HCT116 (cell line): Measurements from ENCODE around the gene CTTNBP2. TPM values are rescaled to one million over a fixed set of nuclear protein-coding genes. Genes with fewer than 3 reads are reported as not detected.

Experiments used
- ATAC-seq: fragments of 200-7000 bp; cut with Tn5 transposase; 2 replicates; pipeline ENCODE4 v1.9.1; 2020; ENCODE audit warnings: mild to moderate bottlenecking, moderate library complexity
- BruUV-seq: library from RNA; stranded (reverse); fragments of 400-500 nt; replicated peaks from 2 replicates; lab custom pipeline; 2021; lab: Mats Ljungman, UMichigan
- CTCF ChIA-PET: fragments of 300-600 bp; sonication (Branson Sonifier 250); formaldehyde crosslinking; loops from one replicate; lab custom pipeline; 2021; ENCODE audit warnings: antibody characterized with exemption; lab: Charles Lee
- POLR2A ChIA-PET: fragments of 300-600, 350-600 bp; sonication (Branson Sonifier 250); formaldehyde crosslinking; loops from one replicate; lab custom pipeline; 2021; ENCODE audit warnings: antibody characterized with exemption; lab: Charles Lee
- RAD21 ChIA-PET, 2 experiments: fragments of 300-600 bp; sonication (Branson Sonifier 250); formaldehyde crosslinking; loops; one replicate each; lab custom pipeline; 2023; ENCODE audit warnings: low total read pairs in 2 of 2; ENCODE audit not compliant: uncharacterized antibody in 2 of 2, unreplicated experiment in 2 of 2, low non-redundant PET in 1 of 2; lab: Charles Lee
- DNase-seq: peaks from one replicate; pipeline ENCODE4 v3.0.0-alpha.2; 2010; ENCODE audit warnings: low read depth, low spot score
- H2AFZ ChIP-seq: fragments of 200-600 bp; shearing (Covaris generic), sonication (generic); 2 replicates; pipeline ENCODE4 v1.6.1; 2017; ENCODE audit warnings: low read depth, mixed run types, mixed read lengths, antibody characterized with exemption, low read length; ENCODE audit not compliant: poor library complexity, severe bottlenecking
- H3K27ac ChIP-seq: 2 replicates; pipeline ENCODE4 v1.5.1; 2012; ENCODE audit warnings: low read depth, low read length
- H3K27me3 ChIP-seq: fragments of 200-600 bp; sonication (generic); 2 replicates; pipeline ENCODE4 v1.6.1; 2016; ENCODE audit warnings: mixed run types, low read length, mixed read lengths; ENCODE audit not compliant: insufficient read depth
- H3K36me3 ChIP-seq, 2 experiments: fragments of 200-500 bp in 1 of 2; fragments of 200-600 bp in 1 of 2; sonication (Bioruptor generic) in 1 of 2; sonication (generic) in 1 of 2; 2 replicates each; pipeline versions ENCODE4 v1.5.1 to v1.6.1; 2014 to 2016; ENCODE audit warnings: low read length in 2 of 2, inconsistent platforms in 1 of 2, mixed read lengths in 1 of 2, mixed run types in 1 of 2; ENCODE audit not compliant: insufficient read depth in 2 of 2, control insufficient read depth in 1 of 2
- H3K4me1 ChIP-seq, 2 experiments: fragments of 200-600 bp in 1 of 2; sonication (generic) in 1 of 2; 2 replicates each; pipeline versions ENCODE4 v1.5.1 to v1.6.1; 2012 to 2017; ENCODE audit warnings: low read length in 2 of 2, inconsistent platforms in 1 of 2, mild to moderate bottlenecking in 1 of 2, mixed read lengths in 1 of 2, mixed run types in 1 of 2, moderate library complexity in 1 of 2; ENCODE audit not compliant: insufficient read depth in 2 of 2, control insufficient read depth in 1 of 2
- H3K4me2 ChIP-seq: fragments of 200-600 bp; sonication (generic); 2 replicates; pipeline ENCODE4 v1.6.1; 2017; ENCODE audit warnings: mixed run types, low read length, mixed read lengths
- H3K4me3 ChIP-seq, 2 experiments: fragments of 200-600 bp in 1 of 2; sonication (generic) in 1 of 2; replicated peaks in 1 of 2; 2 replicates each; pipeline ENCODE4 v1.5.1; 2011 to 2016; ENCODE audit warnings: low read length in 2 of 2, control low read depth in 1 of 2, low read depth in 1 of 2, mild to moderate bottlenecking in 1 of 2, mixed read lengths in 1 of 2, mixed run types in 1 of 2
- H3K79me2 ChIP-seq: fragments of 200-600 bp; sonication (generic); 2 replicates; pipeline ENCODE4 v1.6.1; 2017; ENCODE audit warnings: mild to moderate bottlenecking, mixed run types, low read length, moderate library complexity, mixed read lengths; ENCODE audit not compliant: insufficient read depth
- H3K9ac ChIP-seq: fragments of 200-600 bp; sonication (generic); 2 replicates; pipeline ENCODE4 v1.6.1; 2016; ENCODE audit warnings: low read length, mixed read lengths
- H3K9me2 ChIP-seq: fragments of 200-600 bp; sonication (generic), shearing (Covaris generic); 2 replicates; pipeline ENCODE4 v1.6.1; 2017; ENCODE audit warnings: mixed run types, mild to moderate bottlenecking, moderate library complexity; ENCODE audit not compliant: insufficient read depth
- H3K9me3 ChIP-seq, 2 experiments: fragments of 200-500 bp in 1 of 2; fragments of 200-600 bp in 1 of 2; sonication (Bioruptor generic) in 1 of 2; sonication (generic) in 1 of 2; 2 replicates each; pipeline ENCODE4 v1.6.1; 2014 to 2017; ENCODE audit warnings: low read length in 2 of 2, mixed read lengths in 2 of 2, inconsistent platforms in 1 of 2, low read depth in 1 of 2, mild to moderate bottlenecking in 1 of 2, mixed run types in 1 of 2, moderate library complexity in 1 of 2; ENCODE audit not compliant: control insufficient read depth in 1 of 2, insufficient read depth in 1 of 2
- H4K20me1 ChIP-seq: fragments of 200-600 bp; sonication (generic), shearing (Covaris generic); 2 replicates; pipeline ENCODE4 v1.6.1; 2017; ENCODE audit warnings: mixed run types, mild to moderate bottlenecking, moderate library complexity; ENCODE audit not compliant: insufficient read depth
- ATF3 ChIP-seq: IDR thresholded peaks from 2 replicates; pipeline ENCODE4 v1.6.1; 2012
- ELF1 ChIP-seq: IDR thresholded peaks from 2 replicates; pipeline ENCODE4 v1.6.1; 2012; ENCODE audit warnings: low read depth, borderline replicate concordance
- EZH2 ChIP-seq: fragments of 200-600 bp; sonication (generic); IDR thresholded peaks from 2 replicates; pipeline ENCODE4 v1.6.1; 2017; ENCODE audit warnings: antibody characterized with exemption, mixed run types
- FOSL1 ChIP-seq: IDR thresholded peaks from 2 replicates; pipeline ENCODE4 v1.6.1; 2012; ENCODE audit warnings: low read depth
- JUND ChIP-seq: IDR thresholded peaks from 2 replicates; pipeline ENCODE4 v1.6.1; 2012
- POLR2A ChIP-seq: IDR thresholded peaks from 2 replicates; pipeline ENCODE4 v1.7.0; 2011; ENCODE audit warnings: borderline replicate concordance; ENCODE audit not compliant: insufficient read depth, insufficient read length; ENCODE audit errors: extremely low read depth
- POLR2AphosphoS5 ChIP-seq: IDR thresholded peaks from 2 replicates; pipeline ENCODE4 v1.6.1; 2011; ENCODE audit warnings: mild to moderate bottlenecking, low read depth, low read length, moderate library complexity
- RAD21 ChIP-seq: IDR thresholded peaks from 2 replicates; pipeline ENCODE4 v1.6.1; 2012; ENCODE audit warnings: low read depth, mild to moderate bottlenecking
- REST ChIP-seq: IDR thresholded peaks from 2 replicates; pipeline ENCODE4 v1.6.1; 2012; ENCODE audit warnings: low read depth
- SIN3A ChIP-seq: IDR thresholded peaks from 2 replicates; pipeline ENCODE4 v1.6.1; 2012; ENCODE audit warnings: low read depth
- SP1 ChIP-seq: IDR thresholded peaks from 2 replicates; pipeline ENCODE4 v1.6.1; 2012; ENCODE audit warnings: low read depth
- SRF ChIP-seq: IDR thresholded peaks from 2 replicates; pipeline ENCODE4 v1.6.1; 2012; ENCODE audit warnings: low read depth
- TCF7L2 ChIP-seq: IDR thresholded peaks from 2 replicates; pipeline ENCODE4 v1.7.0; 2011; ENCODE audit warnings: borderline replicate concordance, inconsistent platforms; ENCODE audit not compliant: insufficient read depth, insufficient read length; ENCODE audit errors: extremely low read depth
- YY1 ChIP-seq: IDR thresholded peaks from 2 replicates; pipeline ENCODE4 v1.6.1; 2011; ENCODE audit warnings: low read length, low read depth, moderate library complexity, mild to moderate bottlenecking; ENCODE audit not compliant: insufficient replicate concordance; ENCODE audit errors: extremely low read depth
- ZBTB33 ChIP-seq: IDR thresholded peaks from 2 replicates; pipeline ENCODE4 v1.6.1; 2011; ENCODE audit warnings: mild to moderate bottlenecking, low read length, moderate library complexity; ENCODE audit not compliant: insufficient replicate concordance; ENCODE audit errors: extremely low read depth
- ZNF274 ChIP-seq: fragments of 200-500 bp; sonication (Bioruptor generic); IDR thresholded peaks from 2 replicates; pipeline ENCODE4 v1.6.1; 2014; ENCODE audit warnings: mild to moderate bottlenecking, low read depth, low read length, inconsistent platforms
- intact Hi-C: fragments of 100-400 bp; cut with micrococcal nuclease; formaldehyde crosslinking; loops from 2 replicates; pipeline ENCODE4 v1.10.0; 2022
- total RNA-seq: library from RNA; stranded (reverse); gene quantifications from one replicate; pipeline ENCODE4 v1.2.1, GENCODE V29; 2021; ENCODE audit not compliant: unreplicated experiment

The CTTNBP2 gene
- total RNA-seq, 1 experiment from 2014 or later: 5.4 TPM

GRCh38 chr7:117857718-117858117 is 15.5 kb downstream of the CTTNBP2 start (continued):
- TF ChIP-seq SIN3A (no peak), REST (no peak)

- Histone ChIP-seq H3K27me3 (no peaks in the 10 kb centered on the region), H3K9ac (no peak overlapping the region), H3K79me2 (no peaks in the 10 kb centered on the region), H2AFZ (no peak overlapping the region), H3K9me3 (no peaks in the 10 kb centered on the region), H3K4me2 (no peak overlapping the region), H3K27ac (no peak overlapping the region), H3K36me3 (peaks cover 0 to 2% of the 10 kb centered on the region in 2 experiments; a peak in 1 of 4 replicates), H3K4me3 (no peak overlapping the region), H4K20me1 (no peaks in the 10 kb centered on the region), H3K4me1 (no peaks in the 10 kb centered on the region), H3K9me2 (no peaks in the 10 kb centered on the region)
- BruUV-seq: no TSS peak
- CTCF ChIA-PET: no interaction called here
- POLR2A ChIA-PET: no interaction called here
- ATAC-seq: no peak
- intact Hi-C loops: no loop called here
- RAD21 ChIA-PET: no interaction called here
- no peak for DNase-seq
- no peak for TF ChIP-seq SIN3A
- no peak for TF ChIP-seq ZBTB33
- no peak for TF ChIP-seq YY1
- TF ChIP-seq ZNF274: no peak
- no peak for TF ChIP-seq SRF
- TF ChIP-seq TCF7L2: no peak
- TF ChIP-seq SP1: no peak
- no peak for TF ChIP-seq REST
- no peak for TF ChIP-seq EZH2
- TF ChIP-seq RAD21: no peak
- TF ChIP-seq ATF3: no peak
- TF ChIP-seq FOSL1: no peak
- no peak for TF ChIP-seq ELF1
- no peak for TF ChIP-seq POLR2A
- TF ChIP-seq POLR2AphosphoS5: no peak
- TF ChIP-seq JUND: no peak
Measured at GRCh38 chr7:117856196-117856595, 17.0 kb downstream of the CTTNBP2 start.
